CD4-positive, alpha-beta T cell (primary cell): ENCODE measurements around the gene RSL24D1. TPM values are rescaled to one million over a fixed set of nuclear protein-coding genes. Genes with fewer than 3 reads are reported as not detected.

Experiments used
- ATAC-seq: fragments of 200-7000 bp; cut with Tn5 transposase; one replicate; pipeline ENCODE4 v1.10.0; 2022; ENCODE audit warnings: mild to moderate bottlenecking; ENCODE audit not compliant: poor library complexity
- CTCF ChIA-PET: fragments of 350-600 bp; sonication (Branson Sonifier 250); formaldehyde crosslinking; loops from one replicate; lab custom pipeline; 2021; ENCODE audit warnings: antibody characterized with exemption, inconsistent platforms; lab: Charles Lee
- POLR2A ChIA-PET: fragments of 350-600 bp; sonication (Branson Sonifier 250); formaldehyde crosslinking; loops from one replicate; lab custom pipeline; 2021; ENCODE audit warnings: antibody characterized with exemption, inconsistent platforms; lab: Charles Lee
- DNase-seq, 14 experiments: peaks; one replicate each; pipeline ENCODE4 v3.0.0-alpha.2; 2013 to 2020; ENCODE audit warnings: mixed read lengths in 2 of 14
- H3K27ac ChIP-seq, 2 donors: one replicate each; pipeline versions ENCODE4 v1.5.1 to v1.7.0; 2013; ENCODE audit warnings: low read length in 2 of 2, low read depth in 1 of 2, mild to moderate bottlenecking in 1 of 2
- H3K27me3 ChIP-seq, 2 experiments: 1 replicate in 1 of 2; 2 replicates in 1 of 2; pipeline versions ENCODE4 v1.6.1 to v1.7.0; 2013; ENCODE audit warnings: low read length in 2 of 2, control low read depth in 1 of 2, mild to moderate bottlenecking in 1 of 2, moderate library complexity in 1 of 2; ENCODE audit not compliant: insufficient read depth in 2 of 2, control insufficient read depth in 1 of 2
- H3K36me3 ChIP-seq: one replicate; pipeline ENCODE4 v1.6.1; 2013; ENCODE audit warnings: low read length, control low read depth; ENCODE audit not compliant: insufficient read depth
- H3K4me1 ChIP-seq: one replicate; pipeline ENCODE4 v1.6.1; 2013; ENCODE audit warnings: low read length, control low read depth; ENCODE audit not compliant: insufficient read depth
- H3K4me3 ChIP-seq: one replicate; pipeline ENCODE4 v1.5.1; 2013; ENCODE audit warnings: mild to moderate bottlenecking, low read length, moderate library complexity
- H3K9me3 ChIP-seq, 2 experiments: 1 replicate in 1 of 2; 2 replicates in 1 of 2; pipeline versions ENCODE4 v1.6.1 to v1.7.0; 2013; ENCODE audit warnings: low read length in 2 of 2, mild to moderate bottlenecking in 2 of 2, control low read depth in 1 of 2, moderate library complexity in 1 of 2; ENCODE audit not compliant: control insufficient read depth in 1 of 2, insufficient read depth in 1 of 2
- H3K27ac Mint-ChIP-seq: one replicate; pipeline ENCODE4 v1.8.0; 2020; ENCODE audit warnings: mixed read lengths
- H3K27me3 Mint-ChIP-seq: one replicate; pipeline ENCODE4 v1.8.0; 2021; ENCODE audit warnings: mixed read lengths
- H3K36me3 Mint-ChIP-seq: one replicate; pipeline ENCODE4 v1.8.0; 2021; ENCODE audit warnings: low read depth, mixed read lengths
- H3K4me1 Mint-ChIP-seq: one replicate; pipeline ENCODE4 v1.8.0; 2021; ENCODE audit warnings: low read depth, mixed read lengths
- H3K4me3 Mint-ChIP-seq: one replicate; pipeline ENCODE4 v1.8.0; 2020; ENCODE audit warnings: mild to moderate bottlenecking, mixed read lengths
- H3K9me3 Mint-ChIP-seq: one replicate; pipeline ENCODE4 v1.8.0; 2020; ENCODE audit warnings: mixed read lengths
- intact Hi-C, 2 experiments: fragments of 100-400 bp; cut with DNase I in 1 of 2; cut with micrococcal nuclease in 1 of 2; formaldehyde crosslinking; loops; one replicate each; pipeline versions ENCODE4 v1.15.1 to v1.9.0; 2023 to 2025; cut with DNase I, micrococcal nuclease
- total RNA-seq, 174 experiments: library from RNA in 2 of 174; stranded (reverse) in 2 of 174; gene quantifications; one replicate each; pipeline ENCODE4 v1.2.3 and lab custom pipeline; 2021 to 2026
- TF ChIP-seq, protein P1 (sequence below): fragments of 200-600 bp; IDR thresholded peaks from one replicate; pipeline ENCODE4 v1.8.0; 2022; ENCODE audit warnings: antibody characterized with exemption, mild to moderate bottlenecking

RSL24D1 gene
- total RNA-seq, 2 experiments from 2014 or later: 163 to 164 TPM

DNA sequence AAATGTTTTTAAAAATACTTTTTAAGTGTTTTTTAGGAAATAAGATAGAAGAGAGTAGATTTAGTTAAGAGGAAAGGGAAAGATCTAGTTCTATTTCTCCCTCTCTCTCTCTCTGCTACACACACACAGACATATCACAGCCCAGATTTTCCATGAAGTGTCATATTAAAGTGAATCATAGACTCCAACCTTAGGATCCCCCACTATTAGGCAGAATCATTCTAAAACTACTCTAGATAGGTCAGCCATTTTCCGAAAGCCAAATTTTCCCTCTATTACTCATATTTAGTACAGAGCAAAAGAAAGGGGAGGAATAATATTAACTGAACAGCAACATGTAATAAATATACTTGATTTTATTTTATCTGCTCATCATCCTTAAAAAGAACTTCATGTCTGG lies 45.1 kb upstream of the RSL24D1 start:
- CTCF ChIA-PET: no interaction called here
- no peak for ATAC-seq

DNA sequence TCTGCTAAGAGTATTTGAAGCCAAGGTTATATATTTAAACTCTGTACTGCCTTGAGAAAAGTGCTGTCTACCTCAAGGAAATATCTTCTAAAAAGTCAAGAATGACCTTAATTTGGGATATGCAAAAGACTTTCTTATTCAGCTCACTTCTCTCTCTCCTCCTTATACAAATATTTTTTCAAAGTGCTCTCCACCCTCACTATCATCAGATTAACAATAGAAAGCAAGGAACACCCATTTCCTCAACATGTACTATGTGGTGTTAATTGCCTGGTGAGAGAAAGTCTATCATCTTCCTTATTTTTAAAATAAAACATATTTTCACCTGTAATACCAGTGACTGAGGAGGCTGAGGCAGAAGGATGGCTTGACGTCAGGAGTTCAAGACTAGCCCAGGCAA lies 44.4 kb upstream of the RSL24D1 start:
- no peak overlapping the region for H3K4me3 Mint-ChIP-seq
- POLR2A ChIA-PET: interaction anchor here (1.8 kb wide), 1 partner anchor 26 kb away, joined by 6 read pairs; no protein-coding TSS in a partner anchor
- peaks cover 27% of the 10 kb centered on the region for H3K4me1 Mint-ChIP-seq
- ATAC-seq: no peak
- H3K36me3 Mint-ChIP-seq: peaks cover 9% of the 10 kb centered on the region
- CTCF ChIA-PET: interaction anchor here (0.7 kb wide), 1 partner anchor 167 kb away, joined by 3 read pairs; the partner anchor contains the start of genes CCPG1 and PIERCE2
- H3K4me1 ChIP-seq: peaks cover 3% of the 10 kb centered on the region
- no peak overlapping the region for H3K4me3 ChIP-seq
- intact Hi-C loops: no loop called here
- TF ChIP-seq, protein P1, sequence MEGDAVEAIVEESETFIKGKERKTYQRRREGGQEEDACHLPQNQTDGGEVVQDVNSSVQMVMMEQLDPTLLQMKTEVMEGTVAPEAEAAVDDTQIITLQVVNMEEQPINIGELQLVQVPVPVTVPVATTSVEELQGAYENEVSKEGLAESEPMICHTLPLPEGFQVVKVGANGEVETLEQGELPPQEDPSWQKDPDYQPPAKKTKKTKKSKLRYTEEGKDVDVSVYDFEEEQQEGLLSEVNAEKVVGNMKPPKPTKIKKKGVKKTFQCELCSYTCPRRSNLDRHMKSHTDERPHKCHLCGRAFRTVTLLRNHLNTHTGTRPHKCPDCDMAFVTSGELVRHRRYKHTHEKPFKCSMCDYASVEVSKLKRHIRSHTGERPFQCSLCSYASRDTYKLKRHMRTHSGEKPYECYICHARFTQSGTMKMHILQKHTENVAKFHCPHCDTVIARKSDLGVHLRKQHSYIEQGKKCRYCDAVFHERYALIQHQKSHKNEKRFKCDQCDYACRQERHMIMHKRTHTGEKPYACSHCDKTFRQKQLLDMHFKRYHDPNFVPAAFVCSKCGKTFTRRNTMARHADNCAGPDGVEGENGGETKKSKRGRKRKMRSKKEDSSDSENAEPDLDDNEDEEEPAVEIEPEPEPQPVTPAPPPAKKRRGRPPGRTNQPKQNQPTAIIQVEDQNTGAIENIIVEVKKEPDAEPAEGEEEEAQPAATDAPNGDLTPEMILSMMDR: no peak
- H3K9me3 Mint-ChIP-seq: no peaks in the 10 kb centered on the region
- H3K27ac Mint-ChIP-seq: no peak overlapping the region
- no peaks in the 10 kb centered on the region for H3K9me3 ChIP-seq
- no peak for DNase-seq
- H3K27ac ChIP-seq: no peak overlapping the region
- H3K27me3 Mint-ChIP-seq: no peaks in the 10 kb centered on the region
- peaks cover 4% of the 10 kb centered on the region for H3K36me3 ChIP-seq
- no peaks in the 10 kb centered on the region for H3K27me3 ChIP-seq

More for the DNA sequence above, 45.1 kb upstream of the RSL24D1 start:
- H3K4me3 Mint-ChIP-seq: no peak overlapping the region
- Histone ChIP-seq H3K4me1 (peaks cover 3% of the 10 kb centered on the region), H3K9me3 (no peaks in the 10 kb centered on the region), H3K4me3 (no peak overlapping the region), H3K27me3 (no peaks in the 10 kb centered on the region), H3K27ac (no peak overlapping the region), H3K36me3 (peaks cover 4% of the 10 kb centered on the region)
- no peaks in the 10 kb centered on the region for H3K27me3 Mint-ChIP-seq
- POLR2A ChIA-PET: interaction anchor here (1.8 kb wide), 1 partner anchor 25 kb away, joined by 6 read pairs; no protein-coding TSS in a partner anchor
- peaks cover 27% of the 10 kb centered on the region for H3K4me1 Mint-ChIP-seq
- intact Hi-C loops: no loop called here
- no peaks in the 10 kb centered on the region for H3K9me3 Mint-ChIP-seq
- DNase-seq: no peak
- H3K27ac Mint-ChIP-seq: no peak overlapping the region
- peaks cover 6% of the 10 kb centered on the region for H3K36me3 Mint-ChIP-seq
- TF ChIP-seq, protein P1: no peak

DNA sequence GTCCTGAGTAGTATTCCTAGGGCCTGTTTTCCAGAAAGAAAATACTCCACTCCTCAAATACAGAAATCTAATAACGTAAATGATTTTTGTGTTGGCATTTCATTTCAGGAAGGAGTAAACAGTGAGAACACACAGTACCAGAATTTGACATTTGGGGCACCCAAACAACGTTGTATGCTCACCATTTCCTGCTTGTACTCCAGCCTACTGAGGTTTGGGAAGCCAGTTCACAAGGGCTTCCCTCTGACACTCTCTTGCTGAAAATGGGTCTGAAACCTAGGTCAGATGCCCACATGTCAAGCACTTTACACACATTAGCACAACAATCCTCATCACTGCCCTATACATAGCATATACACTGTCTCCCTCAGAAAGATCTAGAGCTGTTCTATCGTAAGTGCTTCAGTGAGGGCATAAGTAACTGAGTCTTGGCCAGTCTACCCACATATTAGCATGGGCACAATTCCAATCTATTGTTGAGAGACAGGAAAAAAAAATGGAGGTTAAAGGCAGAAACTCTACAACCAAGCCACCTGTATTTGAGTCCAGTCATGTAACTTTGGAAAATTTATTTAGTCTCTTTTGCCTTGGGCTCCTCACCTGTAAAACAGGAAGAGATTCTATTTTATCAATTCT lies 43.5 kb upstream of the RSL24D1 start:
- Histone ChIP-seq H3K27me3 (no peaks in the 10 kb centered on the region), H3K27ac (no peak overlapping the region), H3K4me1 (peaks cover 3% of the 10 kb centered on the region), H3K4me3 (no peak overlapping the region), H3K9me3 (no peaks in the 10 kb centered on the region), H3K36me3 (peaks cover 4% of the 10 kb centered on the region)
- Mint-ChIP-seq H3K9me3 (no peaks in the 10 kb centered on the region), H3K27ac (no peak overlapping the region), H3K36me3 (peaks cover 16% of the 10 kb centered on the region), H3K4me3 (no peak overlapping the region), H3K4me1 (peaks cover 27% of the 10 kb centered on the region), H3K27me3 (no peaks in the 10 kb centered on the region)
- no peak for ATAC-seq
- POLR2A ChIA-PET: interaction anchor here (1.8 kb wide), 1 partner anchor 27 kb away, joined by 6 read pairs; no protein-coding TSS in a partner anchor
- peak in 3 of 14 experiments; percentile 23 to 53 (median 33) for DNase-seq
- TF ChIP-seq, protein P1: no peak
- intact Hi-C loops: no loop called here
- CTCF ChIA-PET: no interaction called here
